T-helper 1 cell treated with Interleukin-12 subunit alpha and Interleukin-12 subunit beta and Interleukin-4 antibody, amounts not matched to agents 30 μg/mL and 1 μg/mL, for 36 hours (primary cell): ENCODE measurements around the gene GADD45GIP1.
"Not testable (repeated sequence)": the region's sequence is repeated elsewhere in the genome, so short reads cannot be mapped to it uniquely, and the experiment has no call there.

ENCODE experiments used
- H3K27ac Mint-ChIP-seq: one replicate; pipeline ENCODE4 v1.8.0; 2021; ENCODE audit warnings: mild to moderate bottlenecking, mixed read lengths
- H3K27me3 Mint-ChIP-seq: one replicate; pipeline ENCODE4 v1.8.0; 2021; ENCODE audit warnings: low read depth, mixed read lengths
- H3K36me3 Mint-ChIP-seq: one replicate; pipeline ENCODE4 v1.8.0; 2021; ENCODE audit warnings: low read depth, mixed read lengths
- H3K4me1 Mint-ChIP-seq: one replicate; pipeline ENCODE4 v1.8.0; 2021; ENCODE audit warnings: low read depth, mixed read lengths
- H3K4me3 Mint-ChIP-seq: one replicate; pipeline ENCODE4 v1.8.0; 2021; ENCODE audit warnings: mild to moderate bottlenecking, moderate library complexity, mixed read lengths
- H3K9me3 Mint-ChIP-seq: one replicate; pipeline ENCODE4 v1.8.0; 2021; ENCODE audit warnings: mixed read lengths

Gene GADD45GIP1

DNA sequence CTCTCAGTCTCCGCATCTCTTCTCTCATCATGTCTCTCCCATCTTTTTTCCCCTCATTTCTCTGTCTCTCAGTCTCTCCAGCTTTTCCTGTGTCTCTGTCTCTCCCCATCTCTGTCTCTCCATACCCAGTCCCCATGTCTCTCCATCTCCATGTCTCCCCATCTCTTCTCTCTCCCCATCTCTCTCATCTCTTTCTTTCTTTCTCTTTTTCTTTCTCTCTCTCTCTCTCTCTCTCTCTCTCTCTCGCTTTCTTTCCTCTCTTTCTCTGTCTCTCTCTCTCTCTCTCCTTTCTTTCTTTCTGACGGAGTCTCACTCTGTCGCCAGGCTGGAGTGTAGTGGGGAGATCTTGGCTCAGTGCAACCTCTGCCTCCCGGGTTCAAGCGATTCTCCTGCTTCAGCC lies 25.6 kb upstream of the GADD45GIP1 start:
- Mint-ChIP-seq H3K27me3 (peaks cover 13% of the 10 kb centered on the region), H3K4me3 (no peak overlapping the region)

DNA sequence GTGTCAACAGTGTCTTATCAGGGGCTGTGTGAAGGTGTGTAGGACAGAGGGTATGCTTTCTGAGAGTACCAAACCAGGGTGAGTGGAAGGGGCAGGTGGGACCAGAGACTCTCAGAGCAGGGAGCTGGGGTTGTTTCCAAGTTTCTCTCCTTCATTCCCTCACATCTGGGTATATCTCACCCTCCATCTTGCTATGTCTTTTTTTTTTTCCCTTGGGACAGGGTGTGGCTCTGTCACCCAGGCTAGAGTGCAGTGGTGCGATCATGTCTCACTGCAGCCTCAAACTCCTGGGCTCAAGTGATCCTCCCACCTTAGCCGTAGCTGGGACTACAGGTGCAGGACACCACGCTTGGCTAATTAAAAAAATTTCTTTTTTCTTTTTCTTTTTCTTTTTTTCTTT lies 23.0 kb upstream of the GADD45GIP1 start:
- Mint-ChIP-seq H3K27me3 (peaks cover 11% of the 10 kb centered on the region), H3K9me3 (no peaks in the 10 kb centered on the region), H3K4me3 (no peak overlapping the region), H3K4me1 (no peaks in the 10 kb centered on the region), H3K36me3 (no peaks in the 10 kb centered on the region), H3K27ac (no peak overlapping the region)

More for the DNA sequence above, 25.6 kb upstream of the GADD45GIP1 start:
- Mint-ChIP-seq H3K4me1 (no peaks in the 10 kb centered on the region), H3K36me3 (no peaks in the 10 kb centered on the region), H3K27ac (no peak overlapping the region), H3K9me3 (no peaks in the 10 kb centered on the region)

DNA sequence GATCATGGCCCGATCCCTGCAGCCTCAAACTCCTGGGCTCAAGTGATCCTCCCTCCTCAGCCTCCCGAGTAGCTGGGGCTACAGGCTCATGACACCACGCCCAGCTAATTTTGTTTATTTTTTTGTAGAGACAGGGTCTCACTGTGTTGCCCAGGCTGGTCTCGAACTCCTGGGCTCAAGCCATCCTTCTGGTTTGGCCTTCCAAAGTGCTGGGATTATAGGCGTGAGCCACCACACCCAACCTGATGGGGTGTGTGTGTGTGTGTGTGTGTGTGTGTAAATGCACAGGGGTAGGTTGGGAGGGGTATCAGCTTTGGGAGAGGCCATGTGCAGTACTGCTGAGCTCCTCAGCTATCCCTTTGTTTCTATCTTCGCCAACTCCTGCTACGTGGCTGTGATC lies 19.1 kb upstream of the GADD45GIP1 start:
- H3K36me3 Mint-ChIP-seq, H3K4me1 Mint-ChIP-seq, H3K27ac Mint-ChIP-seq, H3K9me3 Mint-ChIP-seq, H3K4me3 Mint-ChIP-seq: not testable (repeated sequence)
- H3K27me3 Mint-ChIP-seq = peaks cover 11% of the 10 kb centered on the region

- Mint-ChIP-seq H3K36me3 (no peaks in the 10 kb centered on the region), H3K27me3 (peaks cover 13% of the 10 kb centered on the region), H3K9me3 (no peaks in the 10 kb centered on the region), H3K4me1 (no peaks in the 10 kb centered on the region), H3K27ac (no peak overlapping the region), H3K4me3 (no peak overlapping the region)
Observed at GRCh38 chr19:12975221-12975741, 18.3 kb upstream of the GADD45GIP1 start.

GRCh38 chr19:12974301-12975220 lies 17.5 kb upstream of the GADD45GIP1 start:
- Mint-ChIP-seq H3K4me3 (no peak overlapping the region), H3K4me1 (no peaks in the 10 kb centered on the region), H3K36me3 (no peaks in the 10 kb centered on the region), H3K27me3 (peaks cover 17% of the 10 kb centered on the region), H3K9me3 (no peaks in the 10 kb centered on the region), H3K27ac (no peak overlapping the region)

DNA sequence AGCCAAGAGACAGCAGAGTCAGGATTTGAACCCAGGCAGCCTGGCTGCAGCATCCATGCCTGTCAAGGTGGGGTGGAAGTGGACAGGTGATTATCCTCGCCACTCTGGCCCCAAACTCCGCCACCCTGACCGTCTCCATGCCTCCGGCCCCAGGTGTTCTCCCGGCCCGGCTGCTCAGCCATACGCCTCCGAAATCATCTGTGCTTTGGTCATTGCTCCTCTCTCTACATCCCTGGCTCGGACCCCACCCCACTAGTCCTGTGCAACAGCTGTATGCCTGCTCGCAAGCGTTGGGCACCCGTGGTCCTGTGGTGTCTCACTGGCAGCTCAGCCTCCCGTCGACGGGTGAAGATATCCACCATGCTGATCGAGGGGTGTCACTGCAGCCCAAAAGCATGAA lies 16.2 kb upstream of the GADD45GIP1 start:
- Mint-ChIP-seq H3K4me3 (no peak overlapping the region), H3K27me3 (peaks cover 17% of the 10 kb centered on the region), H3K27ac (no peak overlapping the region), H3K36me3 (no peaks in the 10 kb centered on the region), H3K9me3 (no peaks in the 10 kb centered on the region), H3K4me1 (no peaks in the 10 kb centered on the region)

DNA sequence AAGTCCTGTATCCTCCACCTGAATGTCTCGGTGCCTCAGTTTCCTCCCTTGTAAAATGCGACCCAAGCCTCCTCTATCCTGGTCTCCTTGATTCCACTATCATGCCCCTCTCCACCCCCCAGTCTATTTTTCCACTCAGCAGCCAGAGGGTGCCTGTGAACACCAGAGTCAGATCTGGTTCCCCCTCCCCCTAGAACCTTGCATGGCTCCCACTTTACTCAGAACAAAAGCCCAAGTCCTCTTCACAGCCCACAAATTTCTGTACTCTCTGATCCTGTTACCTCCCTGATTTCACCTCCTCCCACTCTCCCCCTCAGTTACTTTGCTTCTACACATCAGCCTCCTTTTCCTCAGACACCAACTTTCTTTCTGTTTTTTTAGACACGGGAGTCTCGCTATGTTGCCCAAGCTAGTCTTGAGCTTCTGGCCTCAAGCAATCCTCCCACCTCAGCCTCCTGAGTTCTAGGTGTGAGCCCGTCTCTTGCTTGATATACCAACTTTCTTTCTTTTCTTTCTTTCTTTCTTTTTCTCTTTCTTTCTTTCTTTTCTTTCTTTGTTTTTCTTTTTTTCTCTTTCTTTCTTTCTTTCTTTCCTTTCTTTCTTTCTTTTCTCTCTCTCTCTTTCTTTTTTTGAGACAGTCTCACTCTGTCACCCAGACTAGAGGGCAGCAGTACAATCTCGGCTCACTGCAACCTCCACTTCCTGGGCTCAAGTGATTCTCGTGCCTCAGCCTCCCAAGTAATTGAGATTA lies 13.2 kb upstream of the GADD45GIP1 start:
- Mint-ChIP-seq H3K4me3 (no peak overlapping the region), H3K36me3 (no peaks in the 10 kb centered on the region), H3K27ac (no peak overlapping the region), H3K4me1 (peaks cover under 1% of the 10 kb centered on the region), H3K27me3 (peaks cover 5% of the 10 kb centered on the region), H3K9me3 (no peaks in the 10 kb centered on the region)

DNA sequence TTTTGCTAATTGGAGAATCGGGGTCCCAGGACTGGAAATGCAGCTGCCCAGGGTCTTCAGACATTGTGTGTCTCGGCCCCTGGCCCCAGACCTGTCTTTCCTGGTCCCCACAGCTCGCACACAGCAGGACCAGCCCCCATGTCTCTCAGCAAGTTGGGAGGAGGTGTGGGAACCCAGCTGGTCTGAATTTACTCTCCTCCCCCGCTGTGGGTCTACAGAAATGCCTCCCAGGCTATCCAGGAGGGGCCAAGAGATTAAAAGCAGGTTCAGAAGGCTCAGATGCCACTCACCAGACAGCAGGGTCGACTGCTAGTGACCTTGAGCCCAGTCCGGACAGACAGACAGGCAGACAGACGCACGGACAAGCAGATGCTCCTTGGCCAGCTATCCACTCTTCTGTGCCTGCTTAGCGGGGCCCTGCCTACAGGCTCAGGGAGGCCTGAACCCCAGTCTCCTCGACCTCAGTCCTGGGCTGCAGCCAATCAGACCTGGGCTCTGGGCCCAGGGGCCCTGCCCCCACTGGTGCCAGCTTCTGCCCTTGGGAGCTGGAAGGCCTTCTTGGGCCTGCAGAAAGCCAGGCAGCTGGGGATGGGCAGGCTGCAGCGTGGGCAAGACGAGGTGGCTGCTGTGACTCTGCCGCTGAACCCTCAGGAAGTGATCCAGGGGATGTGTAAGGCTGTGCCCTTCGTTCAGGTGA lies 12.4 kb upstream of the GADD45GIP1 start, which contains the start of gene DAND5:
TSS of gene DAND5 (plus strand) at position 285 of the 697 bp plus-strand sequence. CDS start at position 370, 85 bp downstream.
- H3K36me3 Mint-ChIP-seq = no peaks in the 10 kb centered on the region
- H3K27ac Mint-ChIP-seq = no peak within 1 kb of the TSS
- H3K27me3 Mint-ChIP-seq = peaks cover 5% of the 10 kb centered on the region
- no peak within 1 kb of the TSS for H3K4me3 Mint-ChIP-seq
- peaks cover 4% of the 10 kb centered on the region for H3K4me1 Mint-ChIP-seq
- H3K9me3 Mint-ChIP-seq = no peaks in the 10 kb centered on the region

GRCh38 chr19:12967907-12968306 lies 10.9 kb upstream of the GADD45GIP1 start:
- H3K9me3 Mint-ChIP-seq = no peaks in the 10 kb centered on the region
- no peak overlapping the region for H3K27ac Mint-ChIP-seq
- no peak overlapping the region for H3K4me3 Mint-ChIP-seq
- peaks cover 4% of the 10 kb centered on the region for H3K4me1 Mint-ChIP-seq
- H3K27me3 Mint-ChIP-seq = peaks cover 5% of the 10 kb centered on the region
- H3K36me3 Mint-ChIP-seq = no peaks in the 10 kb centered on the region

DNA sequence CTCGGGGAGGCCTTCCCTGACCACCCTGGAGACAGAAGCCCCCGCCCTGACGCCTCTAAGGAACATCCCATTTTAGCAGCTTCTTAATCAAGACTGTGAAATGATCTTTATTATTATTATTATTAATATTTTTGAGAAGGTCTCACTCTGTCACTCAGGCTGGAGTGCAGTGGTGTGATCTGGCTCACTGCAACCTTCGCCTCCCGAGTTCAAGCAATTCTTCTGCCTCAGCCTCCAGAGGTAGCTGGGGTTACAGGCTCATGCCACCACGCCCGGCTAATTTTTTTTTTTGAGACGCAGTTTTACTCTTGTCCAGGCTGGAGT lies 8.8 kb upstream of the GADD45GIP1 start:
- peaks cover 4% of the 10 kb centered on the region for H3K4me1 Mint-ChIP-seq
- H3K36me3 Mint-ChIP-seq = no peaks in the 10 kb centered on the region
- H3K27ac Mint-ChIP-seq = peak overlapping the region; percentile 26
- H3K9me3 Mint-ChIP-seq = no peaks in the 10 kb centered on the region
- no peak overlapping the region for H3K4me3 Mint-ChIP-seq
- H3K27me3 Mint-ChIP-seq = peaks cover 10% of the 10 kb centered on the region

DNA sequence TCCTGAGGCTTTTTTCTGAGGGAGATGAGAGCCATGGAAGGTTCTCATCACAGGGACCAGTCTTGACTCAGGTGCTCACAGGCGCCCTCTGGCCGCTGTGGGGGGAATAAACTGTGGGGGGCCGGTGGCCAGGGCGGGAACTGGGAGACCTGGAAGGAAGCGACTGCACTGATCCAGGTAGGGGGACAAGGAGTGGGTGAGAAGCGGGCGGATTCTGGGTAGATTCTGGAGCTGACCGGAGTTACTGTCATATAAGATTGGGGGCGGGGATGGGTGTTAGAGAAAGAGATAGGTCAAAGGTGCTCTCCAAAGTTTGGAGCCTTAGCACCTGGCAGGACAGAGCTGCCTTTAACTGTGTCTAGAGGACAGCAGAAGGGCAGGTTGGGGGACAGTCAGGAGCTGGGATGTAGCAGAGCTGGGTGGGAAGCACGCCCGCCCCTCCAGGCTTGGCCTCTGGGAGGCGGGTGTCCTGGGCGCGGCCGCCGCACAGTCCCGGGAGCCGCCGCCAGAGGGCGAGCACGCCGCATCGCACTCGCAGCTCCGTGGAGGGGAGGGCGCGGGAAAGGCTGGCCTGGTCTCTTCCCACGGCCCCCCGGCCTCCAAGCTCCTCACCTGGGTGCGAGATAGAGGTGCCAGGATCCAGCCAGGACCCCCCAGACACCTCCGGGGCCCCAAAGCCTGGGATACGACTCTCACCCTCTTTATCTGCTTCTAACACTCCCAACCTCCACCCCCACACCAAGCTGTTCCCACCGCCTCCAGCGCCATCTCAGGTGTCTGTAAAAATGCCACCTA lies 8.2 kb upstream of the GADD45GIP1 start:
- Mint-ChIP-seq H3K27me3 (peaks cover 7% of the 10 kb centered on the region), H3K27ac (peak overlapping the region; percentile 84), H3K4me1 (peaks cover 4% of the 10 kb centered on the region), H3K9me3 (no peaks in the 10 kb centered on the region), H3K4me3 (peak overlapping the region; percentile 87), H3K36me3 (no peaks in the 10 kb centered on the region)

DNA sequence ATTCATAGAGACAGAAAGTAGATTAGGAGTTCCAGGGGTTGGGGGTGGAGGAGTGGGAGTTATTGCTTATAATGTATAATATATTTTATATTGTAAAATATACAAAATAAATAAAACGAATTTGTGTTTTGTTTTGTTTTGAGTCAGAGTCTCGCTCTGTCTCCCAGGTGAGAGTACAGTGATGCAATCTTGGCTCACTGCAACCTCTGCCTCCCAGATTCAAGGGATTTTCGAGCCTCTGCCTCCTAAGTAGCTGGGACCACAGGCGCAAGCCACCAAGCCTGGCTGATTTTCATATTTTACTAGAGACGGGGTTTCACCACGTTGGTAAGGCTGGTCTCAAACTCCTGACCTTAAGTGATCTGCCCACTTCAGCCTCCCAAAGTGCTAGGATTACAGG lies 2.5 kb upstream of the GADD45GIP1 start:
- H3K4me1 Mint-ChIP-seq = peaks cover 18% of the 10 kb centered on the region
- H3K9me3 Mint-ChIP-seq = no peaks in the 10 kb centered on the region
- no peak overlapping the region for H3K27ac Mint-ChIP-seq
- H3K4me3 Mint-ChIP-seq = no peak overlapping the region
- H3K36me3 Mint-ChIP-seq = peaks cover 5% of the 10 kb centered on the region
- peaks cover 4% of the 10 kb centered on the region for H3K27me3 Mint-ChIP-seq

DNA sequence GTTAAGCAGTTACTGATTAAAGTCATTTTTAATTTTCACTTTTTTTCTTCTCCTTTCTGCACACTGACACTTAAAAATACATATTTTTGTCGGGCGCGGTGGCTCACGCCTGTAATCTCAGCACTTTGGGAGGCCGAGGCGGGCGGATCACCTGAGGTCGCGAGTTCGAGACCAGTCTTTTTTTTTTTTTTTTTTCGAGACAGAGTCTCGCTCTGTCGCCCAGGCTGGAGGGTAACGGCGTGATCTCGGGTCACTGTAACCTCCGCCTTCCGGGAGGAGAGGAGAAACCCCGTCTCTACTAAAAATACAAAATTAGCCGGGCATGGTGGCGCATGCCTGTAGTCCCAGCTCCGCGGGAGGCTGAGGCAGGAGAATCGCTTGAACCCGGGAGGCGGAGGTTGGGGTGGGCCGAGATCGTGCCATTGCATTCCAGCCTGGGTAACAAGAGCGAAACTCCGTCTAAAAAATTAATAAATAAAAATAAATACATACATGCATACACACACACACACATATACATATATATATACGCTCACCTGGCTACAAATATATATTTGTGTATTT lies 448 bp upstream of the GADD45GIP1 start:
- H3K4me1 Mint-ChIP-seq = peaks cover 22% of the 10 kb centered on the region
- H3K27ac Mint-ChIP-seq = peak overlapping the region; percentile 91
- H3K36me3 Mint-ChIP-seq = peaks cover 19% of the 10 kb centered on the region
- not testable (repeated sequence) for H3K9me3 Mint-ChIP-seq, H3K27me3 Mint-ChIP-seq
- H3K4me3 Mint-ChIP-seq = peak overlapping the region; percentile 89
